ENCODE measurements around the gene LAG3. TPM values are rescaled to one million over a fixed set of nuclear protein-coding genes. Genes with fewer than 3 reads are reported as not detected.

Gene LAG3
- total RNA-seq, 1 experiment from 2014 or later = 2.6 TPM

DNA sequence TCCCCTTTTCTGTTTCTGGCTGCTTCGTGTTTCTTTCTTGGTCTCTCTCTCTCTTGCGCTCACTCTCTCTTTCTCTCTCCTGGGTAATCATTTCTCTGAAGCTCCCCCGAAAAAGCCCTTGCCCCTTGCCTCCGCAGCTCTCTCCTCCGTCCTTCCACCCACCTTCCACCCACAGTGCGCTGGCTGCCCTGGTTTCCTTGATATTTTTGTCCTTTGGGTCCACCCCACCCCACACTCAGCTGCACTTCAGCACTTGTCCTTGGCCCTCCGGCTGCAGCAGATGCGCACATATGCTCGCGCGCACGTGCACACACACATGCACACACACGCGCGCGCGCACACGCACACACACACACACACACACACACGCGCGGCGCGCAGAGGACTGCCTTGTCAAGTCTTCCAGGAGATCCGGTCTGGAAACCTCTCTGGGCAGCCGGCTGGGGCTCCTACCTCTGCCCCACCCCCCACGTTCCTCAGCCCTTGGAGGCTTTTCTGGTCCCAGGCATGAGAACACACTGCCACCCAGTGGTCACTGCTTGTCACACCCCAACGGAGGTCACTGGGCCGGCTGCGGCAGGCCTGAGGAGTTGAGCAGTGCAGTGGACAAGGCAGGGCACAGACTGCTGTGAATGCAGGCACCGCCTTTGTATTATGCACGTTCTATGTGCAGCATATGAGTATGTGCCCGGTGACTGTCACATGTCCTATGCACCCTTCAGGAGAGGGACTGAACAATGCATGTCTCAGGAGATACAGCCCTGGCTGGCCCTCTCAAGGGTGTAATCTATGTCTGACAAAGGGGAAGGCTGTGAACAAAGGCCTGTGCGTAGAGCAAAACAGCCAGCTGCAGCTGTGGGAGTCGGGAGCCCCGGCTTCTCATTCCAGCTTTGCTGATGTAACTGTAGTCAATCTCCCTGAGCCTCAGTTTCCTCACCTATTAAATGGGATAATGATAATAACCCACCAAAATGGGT is 6.5 kb downstream of the LAG3 start (continued):
- TF ChIP-seq IRF2 (CRISPR knock-in tag; IDR thresholded peaks at IDR 0.05; ENCODE audit: borderline replicate concordance, low read depth) (no peak), TEAD4 (CRISPR knock-in tag; IDR thresholded peaks at IDR 0.05) (no peak), JAZF1 (CRISPR knock-in tag; IDR thresholded peaks at IDR 0.05) (no peak), SMAD3 (CRISPR knock-in tag; IDR thresholded peaks at IDR 0.05; ENCODE audit: borderline replicate concordance) (peak; percentile 70; the same call in 1 of the 2 replicates), NR1H2 (CRISPR knock-in tag; IDR thresholded peaks at IDR 0.05) (no peak), CREB1 (CRISPR knock-in tag; IDR thresholded peaks at IDR 0.05) (0 out of 2 replicates have a peak, but pooled peaks have one; percentile 69), ZNF396 (CRISPR knock-in tag; IDR thresholded peaks at IDR 0.05; ENCODE audit: borderline replicate concordance) (no peak), TEAD1 (CRISPR knock-in tag; IDR thresholded peaks at IDR 0.05) (peak; percentile 71; the same call in 1 of the 2 replicates), SMAD4 (CRISPR knock-in tag; IDR thresholded peaks at IDR 0.05) (no peak), RORB (CRISPR knock-in tag; IDR thresholded peaks at IDR 0.05) (no peak), NFE2L1 (CRISPR knock-in tag; IDR thresholded peaks at IDR 0.05) (no peak), ESRRA (CRISPR knock-in tag; IDR thresholded peaks at IDR 0.05; ENCODE audit: borderline replicate concordance) (no peak)
- TF ChIP-seq, protein P1, sequence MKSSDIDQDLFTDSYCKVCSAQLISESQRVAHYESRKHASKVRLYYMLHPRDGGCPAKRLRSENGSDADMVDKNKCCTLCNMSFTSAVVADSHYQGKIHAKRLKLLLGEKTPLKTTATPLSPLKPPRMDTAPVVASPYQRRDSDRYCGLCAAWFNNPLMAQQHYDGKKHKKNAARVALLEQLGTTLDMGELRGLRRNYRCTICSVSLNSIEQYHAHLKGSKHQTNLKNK (CRISPR knock-in tag; IDR thresholded peaks at IDR 0.05) = no peak
- TF ChIP-seq, protein P2, sequence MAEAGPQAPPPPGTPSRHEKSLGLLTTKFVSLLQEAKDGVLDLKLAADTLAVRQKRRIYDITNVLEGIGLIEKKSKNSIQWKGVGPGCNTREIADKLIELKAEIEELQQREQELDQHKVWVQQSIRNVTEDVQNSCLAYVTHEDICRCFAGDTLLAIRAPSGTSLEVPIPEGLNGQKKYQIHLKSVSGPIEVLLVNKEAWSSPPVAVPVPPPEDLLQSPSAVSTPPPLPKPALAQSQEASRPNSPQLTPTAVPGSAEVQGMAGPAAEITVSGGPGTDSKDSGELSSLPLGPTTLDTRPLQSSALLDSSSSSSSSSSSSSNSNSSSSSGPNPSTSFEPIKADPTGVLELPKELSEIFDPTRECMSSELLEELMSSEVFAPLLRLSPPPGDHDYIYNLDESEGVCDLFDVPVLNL (CRISPR knock-in tag; IDR thresholded peaks at IDR 0.05; ENCODE audit: borderline replicate concordance, low read depth) = no peak
- TF ChIP-seq, protein P3, sequence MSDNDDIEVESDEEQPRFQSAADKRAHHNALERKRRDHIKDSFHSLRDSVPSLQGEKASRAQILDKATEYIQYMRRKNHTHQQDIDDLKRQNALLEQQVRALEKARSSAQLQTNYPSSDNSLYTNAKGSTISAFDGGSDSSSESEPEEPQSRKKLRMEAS (CRISPR knock-in tag; IDR thresholded peaks at IDR 0.05) = peak; percentile 87
- TF ChIP-seq, protein P4, sequence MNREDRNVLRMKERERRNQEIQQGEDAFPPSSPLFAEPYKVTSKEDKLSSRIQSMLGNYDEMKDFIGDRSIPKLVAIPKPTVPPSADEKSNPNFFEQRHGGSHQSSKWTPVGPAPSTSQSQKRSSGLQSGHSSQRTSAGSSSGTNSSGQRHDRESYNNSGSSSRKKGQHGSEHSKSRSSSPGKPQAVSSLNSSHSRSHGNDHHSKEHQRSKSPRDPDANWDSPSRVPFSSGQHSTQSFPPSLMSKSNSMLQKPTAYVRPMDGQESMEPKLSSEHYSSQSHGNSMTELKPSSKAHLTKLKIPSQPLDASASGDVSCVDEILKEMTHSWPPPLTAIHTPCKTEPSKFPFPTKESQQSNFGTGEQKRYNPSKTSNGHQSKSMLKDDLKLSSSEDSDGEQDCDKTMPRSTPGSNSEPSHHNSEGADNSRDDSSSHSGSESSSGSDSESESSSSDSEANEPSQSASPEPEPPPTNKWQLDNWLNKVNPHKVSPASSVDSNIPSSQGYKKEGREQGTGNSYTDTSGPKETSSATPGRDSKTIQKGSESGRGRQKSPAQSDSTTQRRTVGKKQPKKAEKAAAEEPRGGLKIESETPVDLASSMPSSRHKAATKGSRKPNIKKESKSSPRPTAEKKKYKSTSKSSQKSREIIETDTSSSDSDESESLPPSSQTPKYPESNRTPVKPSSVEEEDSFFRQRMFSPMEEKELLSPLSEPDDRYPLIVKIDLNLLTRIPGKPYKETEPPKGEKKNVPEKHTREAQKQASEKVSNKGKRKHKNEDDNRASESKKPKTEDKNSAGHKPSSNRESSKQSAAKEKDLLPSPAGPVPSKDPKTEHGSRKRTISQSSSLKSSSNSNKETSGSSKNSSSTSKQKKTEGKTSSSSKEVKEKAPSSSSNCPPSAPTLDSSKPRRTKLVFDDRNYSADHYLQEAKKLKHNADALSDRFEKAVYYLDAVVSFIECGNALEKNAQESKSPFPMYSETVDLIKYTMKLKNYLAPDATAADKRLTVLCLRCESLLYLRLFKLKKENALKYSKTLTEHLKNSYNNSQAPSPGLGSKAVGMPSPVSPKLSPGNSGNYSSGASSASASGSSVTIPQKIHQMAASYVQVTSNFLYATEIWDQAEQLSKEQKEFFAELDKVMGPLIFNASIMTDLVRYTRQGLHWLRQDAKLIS (CRISPR knock-in tag; IDR thresholded peaks at IDR 0.05; ENCODE audit: borderline replicate concordance) = no peak
- TF ChIP-seq, protein P5, sequence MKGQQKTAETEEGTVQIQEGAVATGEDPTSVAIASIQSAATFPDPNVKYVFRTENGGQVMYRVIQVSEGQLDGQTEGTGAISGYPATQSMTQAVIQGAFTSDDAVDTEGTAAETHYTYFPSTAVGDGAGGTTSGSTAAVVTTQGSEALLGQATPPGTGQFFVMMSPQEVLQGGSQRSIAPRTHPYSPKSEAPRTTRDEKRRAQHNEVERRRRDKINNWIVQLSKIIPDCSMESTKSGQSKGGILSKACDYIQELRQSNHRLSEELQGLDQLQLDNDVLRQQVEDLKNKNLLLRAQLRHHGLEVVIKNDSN (CRISPR knock-in tag; IDR thresholded peaks at IDR 0.05) = no peak
- TF ChIP-seq, protein P6, sequence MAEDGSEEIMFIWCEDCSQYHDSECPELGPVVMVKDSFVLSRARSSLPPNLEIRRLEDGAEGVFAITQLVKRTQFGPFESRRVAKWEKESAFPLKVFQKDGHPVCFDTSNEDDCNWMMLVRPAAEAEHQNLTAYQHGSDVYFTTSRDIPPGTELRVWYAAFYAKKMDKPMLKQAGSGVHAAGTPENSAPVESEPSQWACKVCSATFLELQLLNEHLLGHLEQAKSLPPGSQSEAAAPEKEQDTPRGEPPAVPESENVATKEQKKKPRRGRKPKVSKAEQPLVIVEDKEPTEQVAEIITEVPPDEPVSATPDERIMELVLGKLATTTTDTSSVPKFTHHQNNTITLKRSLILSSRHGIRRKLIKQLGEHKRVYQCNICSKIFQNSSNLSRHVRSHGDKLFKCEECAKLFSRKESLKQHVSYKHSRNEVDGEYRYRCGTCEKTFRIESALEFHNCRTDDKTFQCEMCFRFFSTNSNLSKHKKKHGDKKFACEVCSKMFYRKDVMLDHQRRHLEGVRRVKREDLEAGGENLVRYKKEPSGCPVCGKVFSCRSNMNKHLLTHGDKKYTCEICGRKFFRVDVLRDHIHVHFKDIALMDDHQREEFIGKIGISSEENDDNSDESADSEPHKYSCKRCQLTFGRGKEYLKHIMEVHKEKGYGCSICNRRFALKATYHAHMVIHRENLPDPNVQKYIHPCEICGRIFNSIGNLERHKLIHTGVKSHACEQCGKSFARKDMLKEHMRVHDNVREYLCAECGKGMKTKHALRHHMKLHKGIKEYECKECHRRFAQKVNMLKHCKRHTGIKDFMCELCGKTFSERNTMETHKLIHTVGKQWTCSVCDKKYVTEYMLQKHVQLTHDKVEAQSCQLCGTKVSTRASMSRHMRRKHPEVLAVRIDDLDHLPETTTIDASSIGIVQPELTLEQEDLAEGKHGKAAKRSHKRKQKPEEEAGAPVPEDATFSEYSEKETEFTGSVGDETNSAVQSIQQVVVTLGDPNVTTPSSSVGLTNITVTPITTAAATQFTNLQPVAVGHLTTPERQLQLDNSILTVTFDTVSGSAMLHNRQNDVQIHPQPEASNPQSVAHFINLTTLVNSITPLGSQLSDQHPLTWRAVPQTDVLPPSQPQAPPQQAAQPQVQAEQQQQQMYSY (CRISPR knock-in tag; IDR thresholded peaks at IDR 0.05) = no peak; the same call in 1 of the 2 replicates
- TF ChIP-seq, protein P7, sequence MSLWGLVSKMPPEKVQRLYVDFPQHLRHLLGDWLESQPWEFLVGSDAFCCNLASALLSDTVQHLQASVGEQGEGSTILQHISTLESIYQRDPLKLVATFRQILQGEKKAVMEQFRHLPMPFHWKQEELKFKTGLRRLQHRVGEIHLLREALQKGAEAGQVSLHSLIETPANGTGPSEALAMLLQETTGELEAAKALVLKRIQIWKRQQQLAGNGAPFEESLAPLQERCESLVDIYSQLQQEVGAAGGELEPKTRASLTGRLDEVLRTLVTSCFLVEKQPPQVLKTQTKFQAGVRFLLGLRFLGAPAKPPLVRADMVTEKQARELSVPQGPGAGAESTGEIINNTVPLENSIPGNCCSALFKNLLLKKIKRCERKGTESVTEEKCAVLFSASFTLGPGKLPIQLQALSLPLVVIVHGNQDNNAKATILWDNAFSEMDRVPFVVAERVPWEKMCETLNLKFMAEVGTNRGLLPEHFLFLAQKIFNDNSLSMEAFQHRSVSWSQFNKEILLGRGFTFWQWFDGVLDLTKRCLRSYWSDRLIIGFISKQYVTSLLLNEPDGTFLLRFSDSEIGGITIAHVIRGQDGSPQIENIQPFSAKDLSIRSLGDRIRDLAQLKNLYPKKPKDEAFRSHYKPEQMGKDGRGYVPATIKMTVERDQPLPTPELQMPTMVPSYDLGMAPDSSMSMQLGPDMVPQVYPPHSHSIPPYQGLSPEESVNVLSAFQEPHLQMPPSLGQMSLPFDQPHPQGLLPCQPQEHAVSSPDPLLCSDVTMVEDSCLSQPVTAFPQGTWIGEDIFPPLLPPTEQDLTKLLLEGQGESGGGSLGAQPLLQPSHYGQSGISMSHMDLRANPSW (CRISPR knock-in tag; conservative IDR thresholded peaks at IDR 0.05; ENCODE audit: low read depth) = no peak
- TF ChIP-seq, protein P8, sequence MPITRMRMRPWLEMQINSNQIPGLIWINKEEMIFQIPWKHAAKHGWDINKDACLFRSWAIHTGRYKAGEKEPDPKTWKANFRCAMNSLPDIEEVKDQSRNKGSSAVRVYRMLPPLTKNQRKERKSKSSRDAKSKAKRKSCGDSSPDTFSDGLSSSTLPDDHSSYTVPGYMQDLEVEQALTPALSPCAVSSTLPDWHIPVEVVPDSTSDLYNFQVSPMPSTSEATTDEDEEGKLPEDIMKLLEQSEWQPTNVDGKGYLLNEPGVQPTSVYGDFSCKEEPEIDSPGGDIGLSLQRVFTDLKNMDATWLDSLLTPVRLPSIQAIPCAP (CRISPR knock-in tag; IDR thresholded peaks at IDR 0.05) = no peak
- TF ChIP-seq, protein P9, sequence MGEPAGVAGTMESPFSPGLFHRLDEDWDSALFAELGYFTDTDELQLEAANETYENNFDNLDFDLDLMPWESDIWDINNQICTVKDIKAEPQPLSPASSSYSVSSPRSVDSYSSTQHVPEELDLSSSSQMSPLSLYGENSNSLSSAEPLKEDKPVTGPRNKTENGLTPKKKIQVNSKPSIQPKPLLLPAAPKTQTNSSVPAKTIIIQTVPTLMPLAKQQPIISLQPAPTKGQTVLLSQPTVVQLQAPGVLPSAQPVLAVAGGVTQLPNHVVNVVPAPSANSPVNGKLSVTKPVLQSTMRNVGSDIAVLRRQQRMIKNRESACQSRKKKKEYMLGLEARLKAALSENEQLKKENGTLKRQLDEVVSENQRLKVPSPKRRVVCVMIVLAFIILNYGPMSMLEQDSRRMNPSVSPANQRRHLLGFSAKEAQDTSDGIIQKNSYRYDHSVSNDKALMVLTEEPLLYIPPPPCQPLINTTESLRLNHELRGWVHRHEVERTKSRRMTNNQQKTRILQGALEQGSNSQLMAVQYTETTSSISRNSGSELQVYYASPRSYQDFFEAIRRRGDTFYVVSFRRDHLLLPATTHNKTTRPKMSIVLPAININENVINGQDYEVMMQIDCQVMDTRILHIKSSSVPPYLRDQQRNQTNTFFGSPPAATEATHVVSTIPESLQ (CRISPR knock-in tag; IDR thresholded peaks at IDR 0.05) = no peak
